ENCODE data around the gene KRTAP9-2.
"Not testable (repeated sequence)": the region's sequence is repeated elsewhere in the genome, so short reads cannot be mapped to it uniquely, and the experiment has no call there.

Gene KRTAP9-2

DNA sequence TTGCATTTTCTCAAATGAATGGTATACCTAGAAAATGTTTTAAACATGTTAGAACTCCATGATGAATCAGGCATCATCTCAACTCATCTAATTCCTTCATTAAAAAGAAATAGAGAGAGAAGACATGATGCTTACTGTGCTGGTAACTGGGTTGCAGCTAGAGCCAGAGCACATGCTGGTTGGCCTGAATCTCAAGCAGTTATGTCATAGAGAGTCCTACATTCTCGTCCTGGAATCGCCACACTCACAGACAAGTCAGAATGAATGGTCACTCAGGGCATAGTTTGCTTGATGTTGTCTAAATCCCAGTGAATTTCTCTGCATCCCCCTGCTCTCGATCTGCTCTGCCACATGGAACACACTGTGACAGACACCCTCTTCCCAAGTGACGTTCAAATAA lies 10.7 kb downstream of the KRTAP9-2 start:
- DNase-seq: not testable (repeated sequence)

DNA sequence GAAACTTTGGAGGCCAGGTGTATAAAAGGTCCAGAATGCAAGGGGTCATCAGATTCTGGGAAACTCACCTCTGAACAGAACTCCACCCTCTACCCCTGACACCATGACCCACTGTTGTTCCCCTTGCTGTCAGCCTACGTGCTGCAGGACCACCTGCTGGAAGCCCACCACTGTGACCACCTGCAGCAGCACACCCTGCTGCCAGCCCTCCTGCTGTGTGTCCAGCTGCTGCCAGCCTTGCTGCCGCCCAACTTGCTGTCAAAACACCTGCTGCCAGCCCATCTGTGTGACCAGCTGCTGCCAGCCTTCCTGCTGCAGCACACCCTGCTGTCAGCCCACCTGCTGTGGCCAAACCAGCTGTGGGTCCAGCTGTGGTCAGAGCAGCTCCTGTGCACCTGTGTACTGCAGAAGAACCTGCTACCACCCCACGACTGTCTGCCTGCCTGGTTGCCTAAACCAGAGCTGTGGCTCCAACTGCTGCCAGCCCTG lies 11.5 kb downstream of the KRTAP9-2 start, which contains the start of gene KRTAP9-8:
Gene KRTAP9-8 (plus strand): TSS at position 51 of the 489 bp plus-strand sequence. CDS start 53 bp downstream, at position 104.
- not testable (repeated sequence) for DNase-seq

DNA sequence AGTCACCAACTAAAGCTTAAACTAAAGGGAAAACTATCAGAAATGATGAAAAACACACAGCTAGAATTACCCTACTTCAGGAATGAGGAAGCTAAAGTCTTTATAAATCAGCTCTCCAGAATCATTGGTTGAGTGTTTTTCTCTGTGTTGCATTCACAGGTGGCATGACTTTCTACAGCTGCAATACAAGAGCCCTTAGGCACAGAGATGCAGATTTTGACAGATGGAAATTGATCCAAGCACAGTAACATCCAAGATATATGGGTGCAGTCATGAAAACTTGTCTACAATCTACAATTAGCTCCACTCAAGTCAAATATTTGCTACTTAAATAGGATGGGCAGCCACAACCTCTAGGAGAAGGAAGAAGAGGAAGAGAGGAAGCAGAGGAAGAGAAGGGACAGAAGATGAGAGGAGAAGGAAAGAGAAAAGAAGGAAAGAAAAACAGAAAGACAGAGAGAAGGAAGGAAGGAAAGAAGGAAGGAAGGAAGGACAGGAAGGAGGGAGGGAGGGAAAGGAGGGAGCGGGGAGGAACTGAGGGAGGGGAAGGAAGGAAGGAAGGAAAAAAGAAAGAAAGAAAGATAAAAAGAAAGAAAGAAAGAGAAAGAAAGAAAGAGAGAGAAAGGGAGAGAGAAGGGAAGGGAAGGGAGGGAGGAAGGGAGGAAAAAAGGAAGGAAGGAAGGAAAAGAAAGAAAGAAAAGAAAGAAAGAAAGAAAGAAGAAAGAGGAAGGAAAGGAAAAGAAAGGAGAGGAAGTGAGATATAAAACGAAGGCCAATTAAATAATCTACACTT lies 20.7 kb downstream of the KRTAP9-2 start:
- not testable (repeated sequence) for DNase-seq

DNA sequence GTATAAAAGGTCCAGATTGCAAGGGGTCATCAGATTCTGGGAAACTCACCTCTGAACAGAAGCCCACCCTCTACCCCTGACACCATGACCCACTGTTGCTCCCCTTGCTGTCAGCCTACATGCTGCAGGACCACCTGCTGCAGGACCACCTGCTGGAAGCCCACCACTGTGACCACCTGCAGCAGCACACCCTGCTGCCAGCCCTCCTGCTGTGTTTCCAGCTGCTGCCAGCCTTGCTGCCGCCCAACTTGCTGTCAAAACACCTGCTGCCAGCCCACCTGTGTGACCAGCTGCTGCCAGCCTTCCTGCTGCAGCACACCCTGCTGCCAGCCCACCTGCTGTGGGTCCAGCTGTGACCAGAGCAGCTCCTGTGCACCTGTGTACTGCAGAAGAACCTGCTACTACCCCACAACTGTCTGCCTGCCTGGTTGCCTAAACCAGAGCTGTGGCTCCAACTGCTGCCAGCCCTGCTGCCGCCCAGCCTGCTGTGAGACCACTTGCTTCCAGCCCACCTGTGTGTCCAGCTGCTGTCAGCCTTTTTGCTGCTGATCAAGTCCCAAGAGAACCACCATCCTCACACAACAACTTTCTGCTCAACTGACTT lies 23.3 kb downstream of the KRTAP9-2 start, which contains the start of gene KRTAP9-4:
Gene KRTAP9-4 (plus strand): TSS at position 51 of the 604 bp plus-strand sequence. CDS start 34 bp downstream, at position 85.
- DNase-seq: not testable (repeated sequence)

DNA sequence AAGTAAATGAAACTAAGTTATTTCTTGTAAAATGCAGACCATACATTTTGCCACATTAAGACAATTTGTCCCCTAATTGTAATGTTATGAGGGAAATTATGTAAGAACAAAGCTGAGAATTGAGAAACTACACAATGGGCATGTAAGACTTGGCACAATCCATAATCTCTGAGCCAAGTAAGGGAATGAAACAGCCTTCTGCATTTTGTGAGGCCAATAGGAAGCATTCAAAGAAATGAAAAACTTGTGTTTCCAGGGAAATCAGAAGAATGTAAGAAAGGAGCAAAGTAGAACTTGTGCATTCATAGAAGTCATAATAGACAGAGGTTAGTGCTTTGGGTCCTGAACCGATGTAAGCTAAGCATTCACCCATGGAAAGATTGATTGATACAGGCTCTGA lies 24.8 kb downstream of the KRTAP9-2 start:
- DNase-seq: no peak

DNA sequence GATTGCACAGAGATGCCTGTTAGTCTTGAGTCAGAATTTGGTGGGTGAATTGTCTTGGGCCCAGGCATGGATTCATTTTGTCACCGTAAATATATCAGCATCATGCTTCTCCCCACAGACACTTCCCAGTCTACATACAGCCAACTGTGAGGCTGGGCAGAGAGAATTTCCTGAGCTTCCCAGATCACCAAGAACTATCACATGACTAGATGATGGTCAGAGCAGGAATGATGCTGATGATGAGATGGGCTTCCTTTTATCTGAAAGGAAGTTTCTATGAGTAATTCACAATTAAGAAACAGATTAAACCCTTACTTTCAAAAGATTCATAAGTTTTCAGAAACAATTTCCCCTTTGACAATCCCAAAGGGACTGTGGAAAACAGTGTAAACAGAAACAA lies 28.4 kb downstream of the KRTAP9-2 start:
- DNase-seq: no peak

DNA sequence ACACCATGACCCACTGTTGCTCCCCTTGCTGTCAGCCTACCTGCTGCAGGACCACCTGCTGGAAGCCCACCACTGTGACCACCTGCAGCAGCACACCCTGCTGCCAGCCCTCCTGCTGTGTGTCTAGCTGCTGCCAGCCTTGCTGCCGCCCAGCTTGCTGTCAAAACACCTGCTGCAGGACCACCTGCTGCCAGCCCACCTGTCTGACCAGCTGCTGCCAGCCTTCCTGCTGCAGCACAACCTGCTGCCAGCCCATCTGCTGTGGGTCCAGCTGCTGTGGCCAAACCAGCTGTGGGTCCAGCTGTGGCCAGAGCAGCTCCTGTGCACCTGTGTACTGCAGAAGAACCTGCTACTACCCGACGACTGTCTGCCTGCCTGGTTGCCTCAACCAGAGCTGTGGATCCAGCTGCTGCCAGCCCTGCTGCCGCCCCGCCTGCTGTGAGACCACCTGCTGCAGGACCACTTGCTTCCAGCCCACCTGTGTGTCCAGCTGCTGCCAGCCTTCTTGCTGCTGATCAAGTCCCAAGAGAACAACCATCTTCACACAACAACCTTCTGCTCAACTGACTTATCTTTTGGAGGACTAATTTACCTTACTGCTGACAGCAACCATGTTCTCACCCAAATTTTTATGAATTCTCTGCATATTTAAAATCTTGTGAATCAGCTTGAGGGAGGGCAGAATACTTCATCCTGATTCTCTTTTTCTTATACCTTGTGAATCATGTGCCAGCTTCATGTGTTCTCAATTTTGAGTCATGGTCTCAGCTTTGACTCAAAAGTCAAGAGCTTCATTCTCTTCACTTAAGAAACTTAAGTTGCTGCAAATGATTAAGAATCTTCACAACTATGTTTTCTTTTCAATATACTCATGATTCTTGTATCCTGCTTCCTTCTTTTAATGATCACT lies 29.2 kb downstream of the KRTAP9-2 start, which contains the start of gene KRTAP9-9:
Gene KRTAP9-9 (plus strand): TSS at position 4 of the 910 bp plus-strand sequence.
- not testable (repeated sequence) for DNase-seq

DNA sequence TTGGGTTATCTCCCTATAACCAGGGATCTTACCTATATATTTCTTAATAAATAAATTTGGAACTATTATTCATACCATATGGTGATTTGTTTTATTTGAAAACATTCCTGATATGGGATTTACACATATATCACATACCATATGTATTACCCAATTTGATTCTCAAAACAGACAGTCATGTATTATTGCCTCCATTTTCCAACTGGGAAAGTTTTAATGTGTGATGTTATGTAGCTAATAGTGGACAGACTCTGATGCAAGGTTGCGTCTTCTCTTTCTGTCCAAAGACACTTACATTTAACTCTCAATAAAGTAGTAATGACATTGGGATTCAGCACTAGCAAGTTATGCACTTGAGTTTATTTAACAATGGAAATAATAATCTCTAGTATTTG lies 29.8 kb downstream of the KRTAP9-2 start:
- no peak for DNase-seq

DNA sequence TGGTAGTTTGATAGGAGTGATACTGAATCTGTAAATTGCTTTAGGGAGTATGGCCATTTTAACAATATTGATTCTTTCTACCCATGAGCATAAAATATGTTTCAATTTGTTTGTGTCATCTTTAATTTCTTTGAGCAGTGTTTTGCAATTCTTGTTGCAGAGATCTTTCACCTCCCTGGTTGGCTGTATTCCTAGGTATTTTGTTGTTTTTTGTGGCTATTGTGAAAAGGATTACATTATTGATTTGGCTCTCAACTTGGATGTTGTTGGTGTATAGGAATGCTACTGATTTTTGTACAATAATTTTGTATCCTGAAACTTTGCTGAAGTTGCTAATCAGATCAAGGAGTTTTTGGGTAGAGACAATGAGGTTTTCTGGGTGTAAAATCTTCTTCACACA lies 32.0 kb downstream of the KRTAP9-2 start:
- DNase-seq: no peak

DNA sequence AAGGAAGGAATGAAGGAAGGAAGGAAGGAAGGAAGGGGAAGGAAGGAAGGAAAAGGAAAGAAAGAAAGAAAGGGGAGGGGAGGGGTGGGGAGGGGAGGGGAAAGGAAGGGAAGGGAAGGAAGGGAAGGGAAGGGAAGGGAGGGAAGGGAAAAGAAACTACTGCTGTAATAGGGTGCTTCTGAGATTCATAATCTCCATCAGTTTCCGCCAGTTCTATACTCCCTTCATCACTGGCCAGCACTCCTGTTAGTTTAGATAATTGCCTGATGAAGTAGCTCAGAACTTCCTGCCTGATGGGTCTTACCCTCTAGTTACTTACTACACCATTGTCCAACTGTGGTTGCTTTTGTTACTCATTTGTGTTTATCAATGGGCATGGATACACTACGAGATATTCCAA lies 36.8 kb downstream of the KRTAP9-2 start:
- DNase-seq: no peak

DNA sequence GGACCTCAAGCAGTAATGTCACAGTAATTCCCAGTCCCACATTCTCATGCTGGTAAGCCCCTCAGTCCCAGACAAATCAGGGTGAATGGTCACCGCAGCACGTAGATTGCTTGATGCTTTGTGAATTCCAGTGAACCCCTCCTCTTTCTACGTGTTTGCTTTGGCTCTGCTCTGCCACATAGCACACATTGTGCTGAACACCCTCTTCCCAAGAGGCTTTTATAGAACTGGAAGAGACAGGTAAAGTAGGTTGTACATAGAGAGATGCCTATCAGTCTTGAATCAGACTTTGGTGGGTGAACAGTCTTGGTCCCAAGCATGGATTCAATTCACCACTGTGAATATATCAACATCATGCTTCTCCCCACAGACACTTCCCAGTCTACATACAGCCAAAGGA lies 38.2 kb downstream of the KRTAP9-2 start:
- no peak for DNase-seq

DNA sequence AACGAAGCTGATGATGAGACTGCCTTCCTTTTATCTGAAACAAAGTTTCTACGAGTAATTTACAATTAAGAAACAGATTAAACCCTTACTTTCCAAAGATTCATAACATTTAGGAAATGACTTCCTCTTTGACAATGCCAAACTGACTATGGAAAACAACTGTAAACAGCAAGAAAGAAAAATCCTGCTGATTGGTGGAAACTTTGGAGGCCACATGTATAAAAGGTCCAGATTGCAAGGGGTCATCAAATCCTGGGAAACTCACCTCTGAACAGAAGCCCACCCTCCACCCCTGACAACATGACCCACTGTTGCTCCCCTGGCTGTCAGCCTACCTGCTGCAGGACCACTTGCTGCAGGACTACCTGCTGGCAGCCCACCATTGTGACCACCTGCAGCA lies 38.6 kb downstream of the KRTAP9-2 start, which contains the start of gene KRTAP9-6:
Gene KRTAP9-6 (plus strand): TSS at position 301 of the 400 bp plus-strand sequence. CDS start 0 bp downstream, at position 301.
- DNase-seq: no peak

DNA sequence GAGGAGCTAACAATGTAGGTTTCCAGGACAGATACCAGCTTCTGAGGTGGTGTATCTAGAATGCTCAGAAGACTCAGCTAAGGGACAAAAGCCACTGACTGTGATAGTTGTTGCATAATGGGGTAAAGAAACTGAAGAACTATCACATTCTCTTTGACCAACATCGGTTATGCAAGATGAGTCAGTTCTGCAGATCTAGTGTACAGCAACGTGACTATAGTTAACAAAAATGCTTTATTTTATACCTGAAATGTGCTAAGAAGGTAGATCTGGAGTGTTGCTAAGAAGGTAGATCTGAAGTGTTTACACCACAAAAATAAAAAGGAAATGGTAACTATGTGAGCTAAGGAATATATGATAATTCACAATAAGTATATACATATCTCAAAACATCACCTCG lies 41.3 kb downstream of the KRTAP9-2 start:
- DNase-seq: no peak

DNA sequence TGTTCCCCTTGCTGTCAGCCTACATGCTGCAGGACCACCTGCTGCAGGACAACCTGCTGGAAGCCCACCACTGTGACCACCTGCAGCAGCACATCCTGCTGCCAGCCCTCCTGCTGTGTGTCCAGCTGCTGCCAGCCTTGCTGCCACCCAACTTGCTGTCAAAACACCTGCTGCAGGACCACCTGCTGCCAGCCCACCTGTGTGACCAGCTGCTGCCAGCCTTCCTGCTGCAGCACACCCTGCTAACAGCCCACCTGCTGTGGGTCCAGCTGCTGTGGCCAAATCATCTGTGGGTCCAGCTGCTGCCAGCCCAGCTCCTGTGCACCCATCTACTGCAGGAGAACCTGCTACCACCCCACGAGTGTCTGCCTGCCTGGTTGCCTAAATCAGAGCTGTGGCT lies 44.9 kb downstream of the KRTAP9-2 start:
- not testable (repeated sequence) for DNase-seq

DNA sequence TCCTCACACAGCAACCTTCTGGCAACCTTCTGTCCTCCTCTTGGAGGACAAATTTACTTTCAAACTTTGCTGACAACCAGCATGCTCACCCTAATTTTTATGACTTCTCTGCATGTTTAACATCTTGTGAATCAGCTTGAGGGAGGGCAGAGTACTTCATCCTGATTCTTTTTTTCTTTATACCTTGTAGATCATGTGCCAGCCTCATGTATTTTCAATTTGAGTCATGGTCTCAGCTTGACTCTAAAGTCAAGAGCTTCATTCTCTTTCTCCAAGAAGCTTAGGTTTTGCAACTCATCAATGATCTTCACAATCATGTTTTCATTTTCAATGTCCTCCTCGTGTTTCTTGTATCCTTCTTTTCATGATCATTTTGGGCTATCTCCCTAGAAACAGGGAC lies 45.4 kb downstream of the KRTAP9-2 start:
- no peak for DNase-seq

DNA sequence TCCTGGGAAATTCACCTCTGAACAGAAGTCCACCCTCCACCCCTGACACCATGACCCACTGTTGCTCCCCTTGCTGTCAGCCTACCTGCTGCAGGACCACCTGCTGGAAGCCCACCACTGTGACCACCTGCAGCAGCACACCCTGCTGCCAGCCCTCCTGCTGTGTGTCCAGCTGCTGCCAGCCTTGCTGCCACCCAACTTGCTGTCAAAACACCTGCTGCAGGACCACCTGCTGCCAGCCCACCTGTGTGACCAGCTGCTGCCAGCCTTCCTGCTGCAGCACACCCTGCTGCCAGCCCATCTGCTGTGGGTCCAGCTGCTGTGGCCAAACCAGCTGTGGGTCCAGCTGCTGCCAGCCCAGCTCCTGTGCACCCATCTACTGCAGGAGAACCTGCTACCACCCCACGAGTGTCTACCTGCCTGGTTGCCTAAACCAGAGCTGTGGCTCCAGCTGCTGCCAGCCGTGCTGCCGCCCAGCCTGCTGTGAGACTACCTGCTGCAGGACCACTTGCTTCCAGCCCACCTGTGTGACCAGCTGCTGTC lies 49.3 kb downstream of the KRTAP9-2 start, which contains the start of gene KRTAP9-7:
Gene KRTAP9-7 (plus strand): TSS at position 51 of the 543 bp plus-strand sequence. CDS start 0 bp downstream, at position 51.
- not testable (repeated sequence) for DNase-seq
